K562 (cell line): ENCODE measurements around the gene MEGF11. TPM values are rescaled to one million over a fixed set of nuclear protein-coding genes. Genes with fewer than 3 reads are reported as not detected.

Source experiments
- ATAC-seq: fragments of 200-7000 bp; cut with Tn5 transposase; 3 replicates; pipeline ENCODE4 v1.9.1; 2020; ENCODE audit warnings: moderate library complexity
- BruUV-seq: library from RNA; stranded (reverse); fragments of 400-500 nt; replicated peaks from 2 replicates; lab custom pipeline; 2021; lab: Mats Ljungman, UMichigan
- CTCF ChIA-PET: fragments of 300-600 bp; formaldehyde crosslinking; extraction: SDS; loops from one replicate; lab custom pipeline; 2021; ENCODE audit warnings: low intra/inter-chr PET ratio; lab: Yijun Ruan, JAX
- POLR2A ChIA-PET: fragments of 300-600, 350-650 bp; sonication (Branson Sonifier 250); formaldehyde crosslinking; extraction: SDS; loops from one replicate; lab custom pipeline; 2021; ENCODE audit warnings: antibody characterized with exemption, inconsistent platforms; lab: Yijun Ruan, JAX
- DNase-seq, 4 experiments: peaks; one replicate each; pipeline versions ENCODE4 v3.0.0 to v3.0.0-alpha.2; 2011 to 2018; ENCODE audit warnings: low spot score in 3 of 4, mixed read lengths in 3 of 4; ENCODE audit errors: extremely low read depth in 1 of 4
- FAIRE-seq: peaks from 2 replicates; lab custom pipeline; 2011; peaks lifted over from hg19 to GRCh38; lab: Jason Lieb, UNC
- H2AFZ ChIP-seq: 2 replicates; pipeline ENCODE4 v1.6.0; 2011; ENCODE audit warnings: low read depth, low read length, control low read depth, inconsistent platforms
- H3K27ac ChIP-seq: fragments of 200-600 bp; 3 replicates; pipeline ENCODE4 v1.8.0; 2011; ENCODE audit warnings: low read depth, mild to moderate bottlenecking, control low read depth, inconsistent platforms, low read length, moderate library complexity, mixed read lengths; ENCODE audit errors: extremely low read depth
- H3K27me3 ChIP-seq, 2 experiments: fragments of 300-600 bp in 1 of 2; 2 replicates in 1 of 2; 3 replicates in 1 of 2; pipeline versions ENCODE4 v1.6.0 to v1.8.0; 2011; ENCODE audit warnings: inconsistent platforms in 2 of 2, low read length in 2 of 2, mild to moderate bottlenecking in 1 of 2, mixed read lengths in 1 of 2, moderate library complexity in 1 of 2; ENCODE audit not compliant: control insufficient read depth in 2 of 2, insufficient read depth in 2 of 2
- H3K36me3 ChIP-seq: fragments of 300-600 bp; 3 replicates; pipeline ENCODE4 v1.8.0; 2011; ENCODE audit warnings: mild to moderate bottlenecking, low read length, inconsistent platforms; ENCODE audit not compliant: control insufficient read depth, insufficient read depth
- H3K4me1 ChIP-seq, 2 experiments: fragments of 200-600 bp in 1 of 2; replicated peaks in 1 of 2; 2 replicates in 1 of 2; 3 replicates in 1 of 2; pipeline versions ENCODE4 v1.5.1 to v1.8.0; 2011; ENCODE audit warnings: inconsistent platforms in 2 of 2, low read length in 2 of 2, mild to moderate bottlenecking in 1 of 2, mixed read lengths in 1 of 2, moderate library complexity in 1 of 2; ENCODE audit not compliant: control insufficient read depth in 2 of 2, insufficient read depth in 2 of 2
- H3K4me2 ChIP-seq: 2 replicates; pipeline ENCODE4 v1.6.1; 2011; ENCODE audit warnings: low read length, control low read depth, inconsistent platforms, mixed read lengths; ENCODE audit not compliant: insufficient read depth
- H3K4me3 ChIP-seq: fragments of 200-600 bp; sonication (generic), shearing (Covaris generic); 2 replicates; pipeline ENCODE4 v1.5.1; 2016; ENCODE audit warnings: control low read depth, inconsistent platforms
- H3K79me2 ChIP-seq: fragments of 200-600 bp; 3 replicates; pipeline ENCODE4 v1.8.0; 2011; ENCODE audit warnings: low read length, inconsistent platforms; ENCODE audit not compliant: control insufficient read depth, insufficient read depth
- H3K9ac ChIP-seq, 2 experiments: 2 replicates each; pipeline versions ENCODE4 v1.6.0 to v1.6.1; 2011; ENCODE audit warnings: low read depth in 2 of 2, low read length in 2 of 2, control low read depth in 1 of 2, inconsistent platforms in 1 of 2, mild to moderate bottlenecking in 1 of 2, mixed read lengths in 1 of 2; ENCODE audit not compliant: insufficient read depth in 1 of 2
- H3K9me1 ChIP-seq: one replicate; pipeline ENCODE4 v1.6.0; 2011; ENCODE audit warnings: inconsistent platforms, mild to moderate bottlenecking, low read length, moderate library complexity; ENCODE audit not compliant: control insufficient read depth, insufficient read depth
- H3K9me3 ChIP-seq: replicated peaks from 2 replicates; pipeline ENCODE4 v1.5.1; 2011; ENCODE audit warnings: low read depth, low read length, inconsistent platforms; ENCODE audit not compliant: control insufficient read depth, insufficient read depth
- H4K20me1 ChIP-seq: replicated peaks from 2 replicates; pipeline ENCODE4 v1.6.1; 2011; ENCODE audit warnings: low read length, inconsistent platforms, mixed read lengths; ENCODE audit not compliant: control insufficient read depth, insufficient read depth
- C11orf30 ChIP-seq: fragments of 450-650 bp; IDR thresholded peaks from 2 replicates; pipeline ENCODE4 v1.6.1; 2016; ENCODE audit warnings: low read depth, mild to moderate bottlenecking
- CTCF ChIP-seq, 3 experiments: IDR thresholded peaks in 2 of 3; conservative IDR thresholded peaks in 1 of 3; 2 replicates each; pipeline ENCODE4 v1.5.1; 2011 to 2012; ENCODE audit warnings: low read length in 3 of 3, mild to moderate bottlenecking in 3 of 3, control low read depth in 2 of 3, improper control_type of control experiment in 1 of 3, inconsistent platforms in 1 of 3, low read depth in 1 of 3, mixed read lengths in 1 of 3, moderate library complexity in 1 of 3; ENCODE audit not compliant: insufficient read depth in 2 of 3
- ZNF316 ChIP-seq: fragments of 450-650 bp; IDR thresholded peaks from 2 replicates; pipeline ENCODE4 v1.6.1; 2016
- ZNF384 ChIP-seq: IDR thresholded peaks from 2 replicates; pipeline ENCODE4 v1.6.1; 2012; ENCODE audit warnings: low read depth, low read length, improper control_type of control experiment
- in situ Hi-C: fragments of 300-500 bp; cut with MboI; formaldehyde crosslinking; loops from 4 replicates; pipeline ENCODE4 v1.15.0; 2018; ENCODE audit warnings: inconsistent platforms, mixed read lengths
- intact Hi-C: fragments of 100-400 bp; cut with micrococcal nuclease; formaldehyde crosslinking; loops from 2 replicates; pipeline ENCODE4 v1.14.2; 2022
- polyA plus RNA-seq, 8 experiments: library from polyadenylated mRNA; depleted of rRNA in 4 of 8; stranded (reverse) in 5 of 8; unstranded in 3 of 8; fragments of >200 nt; fragmentation: Nextera tagmentation in 2 of 8; fragmentation: Illumina TruSeq in 1 of 8; extraction: Ambion mirVana in 2 of 8; extraction: Trizol in 1 of 8; gene quantifications; 2 replicates each; pipeline versions ENCODE4 v1.2.1 to v1.2.3, GENCODE V29; 2011 to 2014; ENCODE audit warnings: inconsistent platforms in 1 of 8, missing spikeins in 1 of 8
- total RNA-seq, 7 experiments: library from RNA; depleted of rRNA in 6 of 7; stranded (reverse); fragments of >200 nt in 6 of 7; fragmentation: Illumina TruSeq in 2 of 7; extraction: Trizol in 2 of 7; gene quantifications; 2 replicates each; pipeline versions ENCODE4 v1.2.1 to v1.2.3, GENCODE V29; 2011 to 2021; ENCODE audit warnings: low replicate concordance in 1 of 7

The MEGF11 gene
- total and polyA plus RNA-seq, 9 of the 15 experiments (the other 6 are each of a cell fraction or from before 2014, with no cell fraction given), result 0.06 to 0.23 (median 0.20) TPM; not detected in 6

DNA sequence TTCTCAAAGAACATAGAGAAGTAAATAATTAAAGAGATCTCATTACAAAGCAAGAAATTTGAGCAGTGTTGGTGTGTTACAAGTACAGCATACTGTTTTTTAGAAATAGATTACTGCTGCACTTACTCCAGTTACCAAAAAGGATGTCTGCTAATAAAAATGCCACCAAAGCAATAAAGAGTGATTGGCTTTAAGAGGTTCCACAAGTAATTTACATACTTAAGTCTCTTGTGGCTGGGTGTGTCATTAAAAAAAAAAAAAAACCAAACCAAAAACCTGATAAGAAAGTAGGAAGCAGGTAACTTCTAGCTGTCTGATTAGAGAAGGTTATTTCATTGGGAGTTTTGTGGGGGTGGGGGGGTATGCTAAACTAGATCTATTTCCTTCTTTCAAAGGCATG, 369.0 kb downstream of the MEGF11 start:
- no peak overlapping the region for H3K4me3 ChIP-seq
- intact Hi-C loops, result no loop called here
- peaks cover 96% of the 10 kb centered on the region for H3K36me3 ChIP-seq
- no peak for DNase-seq
- no peaks in the 10 kb centered on the region for H3K27me3 ChIP-seq
- TF ChIP-seq ZNF384 (peak; percentile 49; the same call in 1 of the 2 replicates), C11orf30 (peak; percentile 7; the same call in 1 of the 2 replicates), ZNF316 (peak; percentile 57), CTCF (IDR thresholded peaks at IDR 0.05 in 2 of 3, conservative IDR thresholded peaks at IDR 0.05 in 1 of 3; ENCODE audit: insufficient read depth in 2 of 3, low read depth in 1 of 3, low read length in 3 of 3) (no peak)
- TF ChIP-seq, all 486 proteins: peak for 3
- H3K9ac ChIP-seq, result no peak overlapping the region
- no peak overlapping the region for H2AFZ ChIP-seq
- POLR2A ChIA-PET, result no interaction called here
- H3K4me2 ChIP-seq, result no peak overlapping the region
- H3K79me2 ChIP-seq, result peaks cover 13% of the 10 kb centered on the region; the same call in 2 of the 3 replicates
- no peaks in the 10 kb centered on the region for H3K9me3 ChIP-seq
- no peaks in the 10 kb centered on the region for H3K9me1 ChIP-seq
- BruUV-seq, result no TSS peak
- H3K27ac ChIP-seq, result no peak overlapping the region
- H3K4me1 ChIP-seq, result no peaks in the 10 kb centered on the region; a peak in 1 of 5 replicates
- in situ Hi-C loops, result no loop called here
- ATAC-seq, result no peak
- no peak for FAIRE-seq
- no peaks in the 10 kb centered on the region for H4K20me1 ChIP-seq
- CTCF ChIA-PET, result no interaction called here
